GM12878 (cell line): Measurements from ENCODE around the gene FTH1. TPM values are rescaled to one million over a fixed set of nuclear protein-coding genes. Genes with fewer than 3 reads are reported as not detected.

ENCODE experiments used
- ATAC-seq: fragments of 200-7000 bp; cut with Tn5 transposase; 3 replicates; pipeline ENCODE4 v1.9.1; 2020; ENCODE audit warnings: mild to moderate bottlenecking, moderate library complexity
- BruUV-seq: library from RNA; stranded (reverse); fragments of 400-500 nt; replicated peaks from 2 replicates; lab custom pipeline; 2021; lab: Mats Ljungman, UMichigan
- CTCF ChIA-PET: fragments of 300-600 bp; sonication (Branson Sonifier 250); formaldehyde crosslinking; extraction: SDS; loops from one replicate; lab custom pipeline; 2021; ENCODE audit warnings: inconsistent platforms; lab: Yijun Ruan, JAX
- POLR2A ChIA-PET: fragments of 350-600 bp; formaldehyde crosslinking; extraction: SDS; loops from one replicate; lab custom pipeline; 2021; ENCODE audit warnings: inconsistent platforms; lab: Charles Lee
- RAD21 ChIA-PET: fragments of 300-600 bp; sonication (Branson Sonifier 250); formaldehyde crosslinking; loops from one replicate; lab custom pipeline; 2023; ENCODE audit warnings: antibody characterized with exemption; ENCODE audit not compliant: unreplicated experiment; lab: Charles Lee
- SMC1A ChIA-PET: fragments of 300-600 bp; sonication (Branson Sonifier 250); formaldehyde crosslinking; loops from one replicate; lab custom pipeline; 2023; ENCODE audit not compliant: unreplicated experiment, uncharacterized antibody; lab: Charles Lee
- DNase-seq: peaks from one replicate; pipeline ENCODE4 v3.0.0-alpha.2; 2011; ENCODE audit warnings: low read depth, low spot score
- FAIRE-seq: peaks from 3 replicates; lab custom pipeline; 2011; peaks lifted over from hg19 to GRCh38; lab: Jason Lieb, UNC
- H2AFZ ChIP-seq: 2 replicates; pipeline ENCODE4 v1.6.0; 2011; ENCODE audit warnings: low read depth, low read length, control low read depth; ENCODE audit not compliant: control insufficient read depth
- H3K27ac ChIP-seq: 2 replicates; pipeline ENCODE4 v1.5.1; 2011; ENCODE audit warnings: control low read depth; ENCODE audit not compliant: control insufficient read depth, insufficient read depth
- H3K27me3 ChIP-seq, 2 experiments: replicated peaks in 1 of 2; 2 replicates each; pipeline versions ENCODE4 v1.6.0 to v1.6.1; 2011; ENCODE audit warnings: low read length in 1 of 2; ENCODE audit not compliant: control insufficient read depth in 2 of 2, insufficient read depth in 2 of 2
- H3K36me3 ChIP-seq, 2 experiments: 2 replicates each; pipeline ENCODE4 v1.5.1; 2011; ENCODE audit warnings: low read length in 1 of 2; ENCODE audit not compliant: control insufficient read depth in 2 of 2, insufficient read depth in 2 of 2
- H3K4me1 ChIP-seq: 2 replicates; pipeline ENCODE4 v1.6.1; 2011; ENCODE audit warnings: mild to moderate bottlenecking, low read length, moderate library complexity, mixed read lengths; ENCODE audit not compliant: control insufficient read depth, insufficient read depth
- H3K4me2 ChIP-seq: 2 replicates; pipeline ENCODE4 v1.6.0; 2011; ENCODE audit warnings: control low read depth; ENCODE audit not compliant: control insufficient read depth, insufficient read depth
- H3K4me3 ChIP-seq: fragments of 200-600 bp; sonication (generic); 2 replicates; pipeline ENCODE4 v1.5.1; 2016
- H3K79me2 ChIP-seq: 2 replicates; pipeline ENCODE4 v1.6.0; 2011; ENCODE audit warnings: low read length; ENCODE audit not compliant: control insufficient read depth, insufficient read depth
- H3K9ac ChIP-seq: 2 replicates; pipeline ENCODE4 v1.8.0; 2011; ENCODE audit warnings: low read length, control low read depth, mixed read lengths; ENCODE audit not compliant: control insufficient read depth, insufficient read depth
- H3K9me3 ChIP-seq: replicated peaks from 3 replicates; pipeline ENCODE4 v1.5.1; 2011; ENCODE audit warnings: mild to moderate bottlenecking, low read length; ENCODE audit not compliant: control insufficient read depth, insufficient read depth
- H4K20me1 ChIP-seq: 2 replicates; pipeline ENCODE4 v1.6.0; 2011; ENCODE audit not compliant: control insufficient read depth, insufficient read depth
- CBFB ChIP-seq: IDR thresholded peaks from 2 replicates; pipeline ENCODE4 v1.6.1; 2016; ENCODE audit warnings: antibody characterized with exemption, low read depth
- CEBPZ ChIP-seq: fragments of 150-350 bp; IDR thresholded peaks from 2 replicates; pipeline ENCODE4 v1.6.1; 2016; ENCODE audit warnings: low read depth, low read length
- CHD1 ChIP-seq: IDR thresholded peaks from 2 replicates; pipeline ENCODE4 v1.6.1; 2012; ENCODE audit warnings: low read depth, low read length, improper control_type of control experiment
- CUX1 ChIP-seq: IDR thresholded peaks from 2 replicates; pipeline ENCODE4 v1.6.1; 2012; ENCODE audit warnings: improper control_type of control experiment, low read depth, low read length; ENCODE audit not compliant: insufficient replicate concordance
- GABPA ChIP-seq: IDR thresholded peaks from 2 replicates; pipeline ENCODE4 v1.6.1; 2014; ENCODE audit warnings: antibody characterized with exemption, low read depth, mild to moderate bottlenecking, inconsistent platforms
- NBN ChIP-seq: fragments of 450-650 bp; IDR thresholded peaks from 2 replicates; pipeline ENCODE4 v1.6.1; 2016
- RCOR1 ChIP-seq: conservative IDR thresholded peaks from 2 replicates; pipeline ENCODE4 v1.6.1; 2012; ENCODE audit warnings: low read depth, low read length, improper control_type of control experiment
- SMAD5 ChIP-seq: IDR thresholded peaks from 2 replicates; pipeline ENCODE4 v1.6.1; 2016; ENCODE audit warnings: antibody characterized with exemption, low read depth
- SP1 ChIP-seq: IDR thresholded peaks from one replicate; pipeline ENCODE4 v1.6.1; 2011; ENCODE audit warnings: low read depth, low read length
- SRF ChIP-seq, 2 experiments: IDR thresholded peaks; 2 replicates each; pipeline ENCODE4 v1.6.1; 2011; ENCODE audit warnings: low read depth in 2 of 2, low read length in 2 of 2, mild to moderate bottlenecking in 1 of 2, moderate library complexity in 1 of 2
- STAT1 ChIP-seq: fragments of 450-650 bp; conservative IDR thresholded peaks from 2 replicates; pipeline ENCODE4 v1.6.1; 2014; ENCODE audit warnings: antibody characterized with exemption, mild to moderate bottlenecking
- TARDBP ChIP-seq: IDR thresholded peaks from 2 replicates; pipeline ENCODE4 v1.6.1; 2016; ENCODE audit warnings: borderline replicate concordance
- ZNF592 ChIP-seq: fragments of 450-650 bp; IDR thresholded peaks from 2 replicates; pipeline ENCODE4 v1.6.1; 2017; ENCODE audit warnings: mild to moderate bottlenecking, moderate library complexity
- WGBS: methylation state at CpG from one replicate; pipeline ENCODE4 v1.1.6; 2016; ENCODE audit warnings: low lambda C conversion rate; ENCODE audit not compliant: insufficient replicate concordance, insufficient coverage; ENCODE audit errors: missing lambda C conversion rate; 5-methylcytosine and 5-hydroxymethylcytosine counted together
- in situ Hi-C: fragments of 300-500 bp; cut with MboI; formaldehyde crosslinking; loops from 9 replicates; pipeline ENCODE4 v1.14.3; 2018; ENCODE audit warnings: mixed read lengths
- intact Hi-C: fragments of 100-400 bp; cut with micrococcal nuclease; formaldehyde crosslinking; loops from one replicate; pipeline ENCODE4 v1.14.2; 2022; ENCODE audit not compliant: unreplicated experiment
- polyA plus RNA-seq, 11 experiments: library from polyadenylated mRNA; depleted of rRNA in 4 of 11; unstranded in 6 of 11; stranded (reverse) in 5 of 11; fragments of >200 nt; fragmentation: Nextera tagmentation in 4 of 11; fragmentation: Illumina TruSeq in 1 of 11; extraction: Ambion mirVana in 4 of 11; extraction: Trizol in 1 of 11; gene quantifications; 1 replicate in 1 of 11; 2 replicates in 10 of 11; pipeline versions ENCODE4 v1.2.1 to v1.2.3, GENCODE V29; 2011 to 2016; ENCODE audit warnings: inconsistent platforms in 2 of 11, missing spikeins in 2 of 11, low read depth in 1 of 11
- total RNA-seq, 4 experiments: library from RNA; depleted of rRNA in 3 of 4; stranded (reverse); fragments of >200 nt in 3 of 4; fragmentation: Illumina TruSeq in 1 of 4; extraction: Trizol in 1 of 4; gene quantifications; 2 replicates each; pipeline versions ENCODE4 v1.2.1 to v1.2.3, GENCODE V29; 2013 to 2021

FTH1 gene
- total and polyA plus RNA-seq, 10 of the 15 experiments (the other 5 are each of a cell fraction or from before 2014, with no cell fraction given), result 289 to 4,154 (median 960) TPM

- H3K36me3 ChIP-seq, result peaks cover 2 to 6% of the 10 kb centered on the region in 2 experiments; a peak in 3 of 4 replicates
- H3K9ac ChIP-seq, result no peak overlapping the region
- RAD21 ChIA-PET, result interaction anchor here (0.9 to 1.2 kb wide), 2 partner anchors 121 to 123 kb away, joined by 3 to 5 read pairs; no protein-coding TSS in a partner anchor
- no peak overlapping the region for H3K4me3 ChIP-seq
- H3K4me1 ChIP-seq, result peaks cover 19% of the 10 kb centered on the region
- intact Hi-C loops (no loop called here), in situ Hi-C loops (no loop called here)
- FAIRE-seq (no peak), DNase-seq (no peak), ATAC-seq (no peak)
- H3K9me3 ChIP-seq, result no peaks in the 10 kb centered on the region
- no peaks in the 10 kb centered on the region; the same call in none of the 2 replicates for H3K79me2 ChIP-seq
- SMC1A ChIA-PET, result interaction anchor here (0.5 to 0.6 kb wide), 2 partner anchors 145 to 148 kb away, joined by 3 read pairs; no protein-coding TSS in a partner anchor
- 46% methylated on average over 2 of the region's 2 CpGs for WGBS
- no peaks in the 10 kb centered on the region; a peak in 1 of 4 replicates for H3K27me3 ChIP-seq
- no peak overlapping the region for H2AFZ ChIP-seq
- POLR2A ChIA-PET, result no interaction called here
- CTCF ChIA-PET, result interaction anchor here (0.7 to 1.8 kb wide), 5 partner anchors 8 to 122 kb away, joined by 3 to 5 read pairs (median 4); no protein-coding TSS in a partner anchor
- no peak overlapping the region for H3K27ac ChIP-seq
- BruUV-seq, result no TSS peak
- peaks cover 5% of the 10 kb centered on the region for H4K20me1 ChIP-seq
- H3K4me2 ChIP-seq, result no peak overlapping the region
- no peak for TF ChIP-seq CHD1
- no peak for TF ChIP-seq NBN
- TF ChIP-seq SP1, result no peak
- no peak for TF ChIP-seq RCOR1
- TF ChIP-seq SMAD5, result no peak
- no peak for TF ChIP-seq SRF (IDR thresholded peaks at IDR 0.05; ENCODE audit: low read depth in 2 of 2, low read length in 2 of 2)
- no peak for TF ChIP-seq STAT1
- no peak for TF ChIP-seq CUX1
- TF ChIP-seq GABPA, result no peak
- no peak for TF ChIP-seq ZNF592
- no peak for TF ChIP-seq CEBPZ
- TF ChIP-seq TARDBP, result no peak
- no peak for TF ChIP-seq CBFB
Measured at GRCh38 chr11:61959114-61959513, 8.3 kb downstream of the FTH1 start.
